ENCODE measurements around the gene NHSL2. TPM values are rescaled to one million over a fixed set of nuclear protein-coding genes. Genes with fewer than 3 reads are reported as not detected.
"Not testable (repeated sequence)": the region's sequence is repeated elsewhere in the genome, so short reads cannot be mapped to it uniquely, and the experiment has no call there.

NHSL2 gene
- total RNA-seq, 1 experiment from 2014 or later = not detected

DNA sequence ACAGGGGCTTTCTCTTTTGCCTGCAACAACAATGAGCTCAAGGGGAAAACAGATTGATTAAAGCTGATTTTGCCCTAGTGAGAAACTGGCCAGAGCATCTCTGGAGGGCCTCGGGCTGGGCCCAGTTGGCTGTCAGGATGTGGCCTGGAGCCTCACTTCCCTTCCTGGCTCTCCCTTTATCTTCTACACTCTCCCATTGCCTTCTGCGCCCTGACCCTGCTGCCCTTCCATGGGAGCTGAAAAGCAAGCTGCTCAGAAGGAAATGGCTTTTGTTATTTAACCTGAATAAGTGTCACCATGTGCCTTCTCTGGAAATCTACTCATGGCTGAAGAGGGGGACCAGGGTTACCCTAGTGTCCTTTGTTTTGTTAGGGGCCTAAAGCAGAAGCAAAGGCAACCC, 43.8 kb downstream of the NHSL2 start:
- DNase-seq (ENCODE audit: low read depth, low spot score) = no peak
- in situ Hi-C loops (cut with HindIII; ENCODE audit: low pct_unique_long_range_greater_than_20kb, low sequenced_read_pairs) = no loop called here

DNA sequence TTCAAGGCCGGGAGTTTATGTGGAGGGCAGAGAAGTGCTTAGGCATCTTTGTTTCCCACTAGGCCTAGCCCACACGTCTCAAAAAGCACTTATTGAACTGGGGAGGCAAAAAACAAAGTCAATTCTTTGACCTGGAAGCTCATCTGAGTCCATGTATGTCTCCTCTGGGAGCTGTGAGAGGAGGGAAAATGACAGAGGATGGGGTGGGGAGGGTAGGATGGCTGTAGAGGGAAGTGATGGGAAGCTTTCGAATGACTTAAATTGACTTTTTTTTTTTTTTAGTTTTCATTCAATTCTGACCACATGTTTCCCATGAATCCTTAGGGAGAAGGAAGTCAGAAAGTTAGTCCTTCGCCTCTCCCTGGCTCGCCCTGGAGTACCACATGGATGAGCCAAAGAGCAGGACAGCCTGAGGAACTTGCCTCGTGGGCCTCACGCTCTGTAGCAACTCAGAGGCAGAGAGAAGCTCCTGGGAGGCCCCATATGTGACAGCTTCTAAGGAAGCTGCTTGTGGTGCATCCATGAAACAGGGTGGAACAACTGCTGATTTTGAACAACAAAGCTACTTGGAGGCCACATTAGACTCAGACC, 45.0 kb downstream of the NHSL2 start:
- in situ Hi-C loops (cut with HindIII; ENCODE audit: low pct_unique_long_range_greater_than_20kb, low sequenced_read_pairs) = no loop called here
- DNase-seq (ENCODE audit: low read depth, low spot score) = no peak

DNA sequence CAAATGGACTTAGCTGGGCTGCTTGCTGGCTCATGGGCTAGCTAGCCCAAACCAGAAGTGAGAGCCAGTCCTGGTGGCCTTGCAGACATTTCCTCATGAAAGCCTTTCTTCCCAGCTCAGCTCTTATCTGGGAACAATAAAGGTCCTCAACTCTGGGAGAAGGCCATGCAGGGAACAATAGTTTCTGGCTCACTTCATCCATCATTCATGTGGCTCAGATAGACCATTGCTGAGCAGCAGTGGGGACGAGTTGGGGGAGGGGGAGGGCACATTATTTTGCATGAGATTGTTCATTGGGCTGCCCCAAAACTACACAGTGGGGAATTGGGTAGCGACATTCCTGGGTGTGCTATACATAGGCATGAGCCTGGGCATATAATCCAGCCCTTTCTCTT, 47.6 kb downstream of the NHSL2 start:
- in situ Hi-C loops (cut with HindIII; ENCODE audit: low pct_unique_long_range_greater_than_20kb, low sequenced_read_pairs) = no loop called here
- no peak for DNase-seq (ENCODE audit: low read depth, low spot score)

- in situ Hi-C loops (cut with HindIII; ENCODE audit: low pct_unique_long_range_greater_than_20kb, low sequenced_read_pairs) = not testable (repeated sequence)
These were observed 53.5 kb downstream of the NHSL2 start for GRCh38 chrX:71964184-71964583.

GRCh38 chrX:71974916-71975315, 64.3 kb downstream of the NHSL2 start:
- in situ Hi-C loops (cut with HindIII; ENCODE audit: low pct_unique_long_range_greater_than_20kb, low sequenced_read_pairs) = no loop called here
- no peak for DNase-seq (ENCODE audit: low read depth, low spot score)

More at GRCh38 chrX:71964184-71964583, 53.5 kb downstream of the NHSL2 start:
- not testable (repeated sequence) for DNase-seq (ENCODE audit: low read depth, low spot score)

GRCh38 chrX:71976753-71977152, 66.1 kb downstream of the NHSL2 start:
- DNase-seq (ENCODE audit: low read depth, low spot score) = no peak
- in situ Hi-C loops (cut with HindIII; ENCODE audit: low pct_unique_long_range_greater_than_20kb, low sequenced_read_pairs) = no loop called here

- in situ Hi-C loops (cut with HindIII; ENCODE audit: low pct_unique_long_range_greater_than_20kb, low sequenced_read_pairs) = no loop called here
- DNase-seq (ENCODE audit: low read depth, low spot score) = no peak
These were observed 67.5 kb downstream of the NHSL2 start for GRCh38 chrX:71978164-71978563.

DNA sequence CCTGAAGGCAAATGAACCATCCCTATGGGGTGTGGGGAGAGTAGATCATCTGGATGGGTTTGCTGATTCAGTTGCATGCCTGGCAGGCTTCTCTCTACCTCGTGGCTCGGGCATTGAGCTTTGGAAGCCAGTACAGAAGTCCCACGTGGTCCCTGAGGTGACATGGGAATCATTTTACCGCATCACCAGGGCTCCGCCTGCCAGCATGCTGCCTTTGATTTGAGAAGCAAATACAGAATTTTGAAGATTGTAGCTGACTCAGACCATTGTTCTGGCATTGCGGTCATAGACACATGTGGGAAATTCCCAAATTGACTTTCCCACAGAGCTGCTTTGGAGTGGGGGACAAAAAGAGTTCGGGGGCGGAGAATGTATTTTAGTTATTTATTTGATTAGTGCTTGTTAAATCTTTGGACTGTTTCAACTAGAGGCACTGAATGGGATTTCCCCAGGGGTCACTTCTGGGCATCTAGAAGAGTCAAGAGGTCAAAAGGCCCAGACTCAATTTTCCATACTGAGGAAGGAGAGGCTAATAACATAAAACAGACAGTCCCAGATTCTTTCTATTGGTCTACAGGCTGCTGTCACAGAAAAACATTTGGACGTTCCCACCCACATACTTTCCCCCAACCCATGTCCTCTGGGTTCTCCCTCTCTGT, 79.3 kb downstream of the NHSL2 start:
- peak; percentile 42 for DNase-seq (ENCODE audit: low read depth, low spot score)
- in situ Hi-C loops (cut with HindIII; ENCODE audit: low pct_unique_long_range_greater_than_20kb, low sequenced_read_pairs) = no loop called here

DNA sequence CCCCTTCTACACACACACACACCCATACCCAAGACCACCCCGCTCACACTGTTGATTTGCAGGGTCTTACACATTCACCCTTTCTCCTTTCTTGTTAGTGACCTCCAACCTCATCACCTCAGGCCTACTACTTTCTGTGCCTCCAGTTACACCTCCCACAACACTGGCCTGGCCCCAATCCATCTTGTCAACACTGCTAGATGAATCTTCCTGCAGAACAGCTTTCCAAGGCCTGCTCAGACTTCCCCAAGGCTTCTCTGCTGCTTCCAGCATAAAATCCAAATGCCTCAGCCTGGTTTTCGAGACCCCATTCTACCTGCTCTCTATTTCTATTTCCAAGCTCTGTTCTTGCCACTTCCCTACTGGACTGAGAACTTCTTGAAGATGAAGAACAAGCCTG, 79.9 kb downstream of the NHSL2 start:
- in situ Hi-C loops (cut with HindIII; ENCODE audit: low pct_unique_long_range_greater_than_20kb, low sequenced_read_pairs) = no loop called here
- no peak for DNase-seq (ENCODE audit: low read depth, low spot score)

DNA sequence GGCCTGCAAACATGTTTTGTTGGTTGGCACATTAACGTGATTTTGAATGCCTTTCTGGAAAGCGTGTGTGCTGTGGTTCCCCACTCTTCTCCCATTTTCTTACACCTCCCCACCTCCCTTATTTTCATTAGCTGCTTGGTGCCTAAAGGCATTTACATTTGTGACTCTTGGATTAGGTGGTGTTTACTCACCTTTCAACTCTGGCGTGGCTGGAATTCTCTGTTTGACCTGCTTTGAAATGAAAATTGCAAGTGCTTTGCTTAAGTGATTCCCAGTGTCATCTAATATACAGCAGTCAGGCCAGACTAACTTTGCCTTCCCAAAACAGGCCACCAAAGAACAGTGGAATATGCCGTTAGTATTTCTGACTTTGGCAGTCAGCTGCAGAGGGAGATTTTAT, 80.5 kb downstream of the NHSL2 start:
- in situ Hi-C loops (cut with HindIII; ENCODE audit: low pct_unique_long_range_greater_than_20kb, low sequenced_read_pairs) = no loop called here

GRCh38 chrX:71992711-71993110, 82.1 kb downstream of the NHSL2 start:
- DNase-seq (ENCODE audit: low read depth, low spot score) = no peak

More for the DNA sequence above, 80.5 kb downstream of the NHSL2 start:
- no peak for DNase-seq (ENCODE audit: low read depth, low spot score)

GRCh38 chrX:71993371-71993770, 82.7 kb downstream of the NHSL2 start:
- no peak for DNase-seq (ENCODE audit: low read depth, low spot score)
- in situ Hi-C loops (cut with HindIII; ENCODE audit: low pct_unique_long_range_greater_than_20kb, low sequenced_read_pairs) = no loop called here

More at GRCh38 chrX:71992711-71993110, 82.1 kb downstream of the NHSL2 start:
- in situ Hi-C loops (cut with HindIII; ENCODE audit: low pct_unique_long_range_greater_than_20kb, low sequenced_read_pairs) = no loop called here

GRCh38 chrX:71994601-71995000, 84.0 kb downstream of the NHSL2 start:
- in situ Hi-C loops (cut with HindIII; ENCODE audit: low pct_unique_long_range_greater_than_20kb, low sequenced_read_pairs) = no loop called here
- no peak for DNase-seq (ENCODE audit: low read depth, low spot score)

DNA sequence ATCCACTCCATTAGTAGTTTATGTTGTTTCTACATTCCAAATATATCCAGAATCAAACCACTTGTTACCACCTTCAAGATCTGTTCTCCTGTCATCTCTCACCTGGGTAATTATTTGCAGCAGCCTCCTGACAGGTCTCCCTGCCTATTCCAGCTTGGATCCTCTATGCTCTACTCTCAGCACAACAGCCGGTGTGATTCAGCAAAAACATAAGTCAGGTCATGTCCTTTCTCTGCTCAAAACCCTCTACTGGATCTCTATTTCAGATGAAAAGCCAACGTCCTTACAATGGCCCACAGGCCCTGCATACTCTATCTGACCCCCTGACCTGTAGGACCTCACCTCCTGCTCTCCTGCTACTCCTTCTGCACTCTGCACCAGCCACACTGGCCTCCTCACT, 84.5 kb downstream of the NHSL2 start:
- DNase-seq (ENCODE audit: low read depth, low spot score) = no peak
- in situ Hi-C loops (cut with HindIII; ENCODE audit: low pct_unique_long_range_greater_than_20kb, low sequenced_read_pairs) = no loop called here

- in situ Hi-C loops (cut with HindIII; ENCODE audit: low pct_unique_long_range_greater_than_20kb, low sequenced_read_pairs) = no loop called here
These were observed 85.5 kb downstream of the NHSL2 start for GRCh38 chrX:71996136-71996535.

DNA sequence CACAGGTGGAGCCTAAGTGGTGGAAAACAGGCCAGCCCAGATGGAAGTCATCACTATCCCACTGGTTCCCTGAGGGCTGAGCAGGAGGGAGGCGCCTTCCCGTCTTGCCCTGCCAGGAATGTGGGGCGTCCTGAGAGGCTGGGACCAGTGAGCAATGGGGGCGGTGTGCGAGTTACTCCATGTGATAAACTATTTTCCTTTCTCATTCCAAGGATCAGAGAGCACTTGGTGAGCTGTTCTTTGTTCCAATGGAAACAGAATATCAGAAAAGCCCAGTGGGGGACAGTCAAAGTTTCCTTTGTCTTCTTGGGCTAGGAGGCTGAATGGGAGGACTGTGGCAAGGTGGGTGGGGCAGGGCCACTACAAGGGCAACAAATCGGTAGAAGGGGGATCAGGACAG, 86.2 kb downstream of the NHSL2 start:
- DNase-seq (ENCODE audit: low read depth, low spot score) = no peak

More at GRCh38 chrX:71996136-71996535, 85.5 kb downstream of the NHSL2 start:
- DNase-seq (ENCODE audit: low read depth, low spot score) = no peak

GRCh38 chrX:71997320-71997719, 86.7 kb downstream of the NHSL2 start:
- no peak for DNase-seq (ENCODE audit: low read depth, low spot score)
- in situ Hi-C loops (cut with HindIII; ENCODE audit: low pct_unique_long_range_greater_than_20kb, low sequenced_read_pairs) = no loop called here

More for the DNA sequence above, 86.2 kb downstream of the NHSL2 start:
- in situ Hi-C loops (cut with HindIII; ENCODE audit: low pct_unique_long_range_greater_than_20kb, low sequenced_read_pairs) = no loop called here

- DNase-seq (ENCODE audit: low read depth, low spot score) = peak; percentile 60
- in situ Hi-C loops (cut with HindIII; ENCODE audit: low pct_unique_long_range_greater_than_20kb, low sequenced_read_pairs) = no loop called here
These were observed 88.3 kb downstream of the NHSL2 start for GRCh38 chrX:71998836-71999509.

- in situ Hi-C loops (cut with HindIII; ENCODE audit: low pct_unique_long_range_greater_than_20kb, low sequenced_read_pairs) = no loop called here
- DNase-seq (ENCODE audit: low read depth, low spot score) = no peak
These were observed 88.9 kb downstream of the NHSL2 start for GRCh38 chrX:71999535-71999934.

Data from SK-MEL-5 (cell line).